Measurements from ENCODE around the gene LAMB1. TPM values are rescaled to one million over a fixed set of nuclear protein-coding genes. Genes with fewer than 3 reads are reported as not detected.

The LAMB1 gene
- total RNA-seq, 1 experiment from 2014 or later = 101 TPM

GRCh38 chr7:107982918-107983389 lies 20.0 kb downstream of the LAMB1 start (continued):
- no peak for TF ChIP-seq JUN (CRISPR knock-in tag; IDR thresholded peaks at IDR 0.05)
- TF ChIP-seq ESRRA (CRISPR knock-in tag; IDR thresholded peaks at IDR 0.05; ENCODE audit: borderline replicate concordance) = no peak
- TF ChIP-seq, protein P1, sequence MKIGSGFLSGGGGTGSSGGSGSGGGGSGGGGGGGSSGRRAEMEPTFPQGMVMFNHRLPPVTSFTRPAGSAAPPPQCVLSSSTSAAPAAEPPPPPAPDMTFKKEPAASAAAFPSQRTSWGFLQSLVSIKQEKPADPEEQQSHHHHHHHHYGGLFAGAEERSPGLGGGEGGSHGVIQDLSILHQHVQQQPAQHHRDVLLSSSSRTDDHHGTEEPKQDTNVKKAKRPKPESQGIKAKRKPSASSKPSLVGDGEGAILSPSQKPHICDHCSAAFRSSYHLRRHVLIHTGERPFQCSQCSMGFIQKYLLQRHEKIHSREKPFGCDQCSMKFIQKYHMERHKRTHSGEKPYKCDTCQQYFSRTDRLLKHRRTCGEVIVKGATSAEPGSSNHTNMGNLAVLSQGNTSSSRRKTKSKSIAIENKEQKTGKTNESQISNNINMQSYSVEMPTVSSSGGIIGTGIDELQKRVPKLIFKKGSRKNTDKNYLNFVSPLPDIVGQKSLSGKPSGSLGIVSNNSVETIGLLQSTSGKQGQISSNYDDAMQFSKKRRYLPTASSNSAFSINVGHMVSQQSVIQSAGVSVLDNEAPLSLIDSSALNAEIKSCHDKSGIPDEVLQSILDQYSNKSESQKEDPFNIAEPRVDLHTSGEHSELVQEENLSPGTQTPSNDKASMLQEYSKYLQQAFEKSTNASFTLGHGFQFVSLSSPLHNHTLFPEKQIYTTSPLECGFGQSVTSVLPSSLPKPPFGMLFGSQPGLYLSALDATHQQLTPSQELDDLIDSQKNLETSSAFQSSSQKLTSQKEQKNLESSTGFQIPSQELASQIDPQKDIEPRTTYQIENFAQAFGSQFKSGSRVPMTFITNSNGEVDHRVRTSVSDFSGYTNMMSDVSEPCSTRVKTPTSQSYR (CRISPR knock-in tag; IDR thresholded peaks at IDR 0.05) = no peak
- no peak for TF ChIP-seq NFYB (CRISPR knock-in tag; conservative IDR thresholded peaks at IDR 0.05; ENCODE audit: low read depth)
- no peak for TF ChIP-seq E2F4 (CRISPR knock-in tag; IDR thresholded peaks at IDR 0.05; ENCODE audit: borderline replicate concordance, low read depth)
- TF ChIP-seq NFATC4 (CRISPR knock-in tag; IDR thresholded peaks at IDR 0.05) = no peak
- TF ChIP-seq TEAD1 (CRISPR knock-in tag; IDR thresholded peaks at IDR 0.05) = no peak
- TF ChIP-seq KAT7 (CRISPR knock-in tag; IDR thresholded peaks at IDR 0.05; ENCODE audit: borderline replicate concordance) = no peak
- no peak for TF ChIP-seq ATF2 (CRISPR knock-in tag; IDR thresholded peaks at IDR 0.05; ENCODE audit: borderline replicate concordance, low read depth)

DNA sequence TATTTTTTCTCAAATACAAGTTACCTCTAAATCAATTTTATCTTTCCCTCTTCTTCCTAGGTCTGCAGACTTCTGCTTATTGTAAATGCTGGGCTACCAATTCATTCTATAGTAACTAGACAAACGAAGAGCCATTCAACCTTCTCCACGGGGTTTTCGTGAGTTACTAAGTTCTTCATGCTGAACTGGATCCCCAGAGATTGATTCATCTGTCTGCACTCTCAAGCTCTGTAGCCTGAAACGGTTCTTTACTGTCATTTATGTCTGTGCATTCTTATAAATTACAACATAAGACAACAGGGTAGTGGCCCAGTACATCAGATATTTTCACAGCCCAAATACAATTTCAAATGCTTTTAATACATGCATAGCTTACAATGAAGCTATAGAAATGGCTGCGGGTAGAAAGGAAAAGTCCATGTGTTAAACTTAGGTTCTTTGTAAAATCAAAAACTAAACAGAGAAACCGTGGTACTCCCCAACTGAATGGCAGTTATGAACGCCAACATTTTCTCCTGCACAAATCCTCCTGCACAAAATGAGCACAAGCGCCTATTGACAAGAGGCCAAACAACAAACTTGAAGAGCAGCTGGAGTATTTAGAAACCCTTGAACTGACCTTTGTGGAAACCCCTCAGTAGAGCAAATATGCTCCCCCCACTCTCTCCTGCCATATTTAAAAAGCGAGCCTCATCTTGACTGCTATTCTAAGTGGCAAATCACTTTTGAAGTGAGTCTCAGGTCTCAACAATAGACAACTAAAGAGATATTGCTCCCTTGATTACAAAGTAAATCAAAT lies 20.7 kb downstream of the LAMB1 start:
- Mint-ChIP-seq H3K4me1 (peaks cover 9% of the 10 kb centered on the region), H3K36me3 (peaks cover 48% of the 10 kb centered on the region), H3K9me3 (no peaks in the 10 kb centered on the region), H3K4me3 (no peak overlapping the region), H3K27me3 (ENCODE audit: low read depth) (no peaks in the 10 kb centered on the region), H3K27ac (0 out of 2 replicates have a peak overlapping the region, but pooled peaks have one; percentile 62)
- TF ChIP-seq MXD4 (CRISPR knock-in tag; IDR thresholded peaks at IDR 0.05; ENCODE audit: borderline replicate concordance) (no peak), PRRX2 (CRISPR knock-in tag; IDR thresholded peaks at IDR 0.05) (no peak), MAX (CRISPR knock-in tag; IDR thresholded peaks at IDR 0.05) (no peak), ATF2 (CRISPR knock-in tag; IDR thresholded peaks at IDR 0.05; ENCODE audit: borderline replicate concordance, low read depth) (no peak), ZNF416 (CRISPR knock-in tag; IDR thresholded peaks at IDR 0.05) (no peak)
- TF ChIP-seq, protein P2, sequence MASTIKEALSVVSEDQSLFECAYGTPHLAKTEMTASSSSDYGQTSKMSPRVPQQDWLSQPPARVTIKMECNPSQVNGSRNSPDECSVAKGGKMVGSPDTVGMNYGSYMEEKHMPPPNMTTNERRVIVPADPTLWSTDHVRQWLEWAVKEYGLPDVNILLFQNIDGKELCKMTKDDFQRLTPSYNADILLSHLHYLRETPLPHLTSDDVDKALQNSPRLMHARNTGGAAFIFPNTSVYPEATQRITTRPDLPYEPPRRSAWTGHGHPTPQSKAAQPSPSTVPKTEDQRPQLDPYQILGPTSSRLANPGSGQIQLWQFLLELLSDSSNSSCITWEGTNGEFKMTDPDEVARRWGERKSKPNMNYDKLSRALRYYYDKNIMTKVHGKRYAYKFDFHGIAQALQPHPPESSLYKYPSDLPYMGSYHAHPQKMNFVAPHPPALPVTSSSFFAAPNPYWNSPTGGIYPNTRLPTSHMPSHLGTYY (CRISPR knock-in tag; IDR thresholded peaks at IDR 0.05) = no peak
- DNase-seq (ENCODE audit: low spot score) (no peak), ATAC-seq (no peak)
- CTCF ChIA-PET = interaction anchor here (1.0 kb wide), 1 partner anchor 20 kb away, joined by 5 read pairs; no protein-coding TSS in a partner anchor
- POLR2A ChIA-PET = no interaction called here
